ENCODE results near the gene PELI1. TPM values are rescaled to one million over a fixed set of nuclear protein-coding genes. Genes with fewer than 3 reads are reported as not detected.

Gene PELI1
- total RNA-seq, 1 donor from 2014 or later, result 48.8 TPM

Other genes with a start within 250 kb of the PELI1 start
- 20.2 and 20.9 TPM in 2 replicates for gene VPS54, start 125.0 kb downstream of the PELI1 start, total RNA-seq

Data from T-helper 1 cell treated with Interleukin-12 subunit alpha and Interleukin-12 subunit beta and Interleukin-4 antibody, amounts not matched to agents 30 ng/mL and 1 ng/mL, for 36 hours (primary cell).